IMR-90 (cell line): ENCODE results near the gene IL21R.
"Not testable (repeated sequence)": the region's sequence is repeated elsewhere in the genome, so short reads cannot be mapped to it uniquely, and the experiment has no call there.

ENCODE experiments used
- BHLHE40 ChIP-seq: fragments of 150-350 bp; IDR thresholded peaks from 2 replicates; pipeline ENCODE4 v1.6.1; 2016; ENCODE audit warnings: mild to moderate bottlenecking, low read depth, low read length
- CEBPB ChIP-seq: IDR thresholded peaks from 2 replicates; pipeline ENCODE4 v1.6.1; 2012; ENCODE audit warnings: low read depth, low read length, improper control_type of control experiment
- FOS ChIP-seq: fragments of 150-350 bp; IDR thresholded peaks from 2 replicates; pipeline ENCODE4 v1.6.1; 2016; ENCODE audit warnings: low read depth, low read length
- MAFK ChIP-seq: IDR thresholded peaks from 2 replicates; pipeline ENCODE4 v1.6.1; 2012; ENCODE audit warnings: low read depth, low read length, improper control_type of control experiment
- MAZ ChIP-seq: IDR thresholded peaks from 2 replicates; pipeline ENCODE4 v1.6.1; 2012; ENCODE audit warnings: low read depth, mild to moderate bottlenecking, low read length, improper control_type of control experiment, moderate library complexity, borderline replicate concordance
- MXI1 ChIP-seq: IDR thresholded peaks from 2 replicates; pipeline ENCODE4 v1.6.1; 2012; ENCODE audit warnings: low read depth, mild to moderate bottlenecking, low read length, moderate library complexity, borderline replicate concordance
- POLR2A ChIP-seq: IDR thresholded peaks from 2 replicates; pipeline ENCODE4 v1.6.1; 2012; ENCODE audit warnings: mild to moderate bottlenecking, low read depth, low read length
- RAD21 ChIP-seq: IDR thresholded peaks from 2 replicates; pipeline ENCODE4 v1.6.1; 2012; ENCODE audit warnings: low read length, improper control_type of control experiment
- RCOR1 ChIP-seq: IDR thresholded peaks from 2 replicates; pipeline ENCODE4 v1.6.1; 2012; ENCODE audit warnings: mild to moderate bottlenecking, low read length, improper control_type of control experiment; ENCODE audit not compliant: insufficient replicate concordance
- TF ChIP-seq, protein P1 (sequence below): conservative IDR thresholded peaks from 2 replicates; pipeline ENCODE4 v1.5.1; 2012; ENCODE audit warnings: mild to moderate bottlenecking, low read depth, low read length, improper control_type of control experiment
- TF ChIP-seq, protein P2 (sequence below): fragments of 150-350 bp; IDR thresholded peaks from 2 replicates; pipeline ENCODE4 v1.6.1; 2016; ENCODE audit warnings: low read depth, mild to moderate bottlenecking, low read length, moderate library complexity, borderline replicate concordance

DNA sequence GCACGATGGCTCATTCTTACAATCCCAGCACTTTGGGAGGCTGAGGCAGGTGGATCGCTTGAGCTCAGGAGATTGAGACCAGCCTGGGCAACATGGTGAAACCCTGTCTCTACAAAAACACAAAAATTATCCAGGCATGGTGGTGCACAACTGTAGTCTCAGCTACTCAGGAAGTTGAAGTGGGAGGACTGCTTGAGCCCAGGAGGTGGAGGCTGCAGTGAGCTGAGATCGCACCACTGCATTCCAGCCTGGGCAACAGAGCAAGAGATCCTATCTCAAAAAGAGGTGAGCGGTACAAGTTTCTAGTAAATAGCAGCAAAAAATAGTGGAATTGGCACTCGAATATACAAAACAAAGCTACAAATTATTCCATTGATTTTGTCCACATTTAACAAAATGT lies 31.2 kb downstream of the IL21R start:
- TF ChIP-seq, protein P1, sequence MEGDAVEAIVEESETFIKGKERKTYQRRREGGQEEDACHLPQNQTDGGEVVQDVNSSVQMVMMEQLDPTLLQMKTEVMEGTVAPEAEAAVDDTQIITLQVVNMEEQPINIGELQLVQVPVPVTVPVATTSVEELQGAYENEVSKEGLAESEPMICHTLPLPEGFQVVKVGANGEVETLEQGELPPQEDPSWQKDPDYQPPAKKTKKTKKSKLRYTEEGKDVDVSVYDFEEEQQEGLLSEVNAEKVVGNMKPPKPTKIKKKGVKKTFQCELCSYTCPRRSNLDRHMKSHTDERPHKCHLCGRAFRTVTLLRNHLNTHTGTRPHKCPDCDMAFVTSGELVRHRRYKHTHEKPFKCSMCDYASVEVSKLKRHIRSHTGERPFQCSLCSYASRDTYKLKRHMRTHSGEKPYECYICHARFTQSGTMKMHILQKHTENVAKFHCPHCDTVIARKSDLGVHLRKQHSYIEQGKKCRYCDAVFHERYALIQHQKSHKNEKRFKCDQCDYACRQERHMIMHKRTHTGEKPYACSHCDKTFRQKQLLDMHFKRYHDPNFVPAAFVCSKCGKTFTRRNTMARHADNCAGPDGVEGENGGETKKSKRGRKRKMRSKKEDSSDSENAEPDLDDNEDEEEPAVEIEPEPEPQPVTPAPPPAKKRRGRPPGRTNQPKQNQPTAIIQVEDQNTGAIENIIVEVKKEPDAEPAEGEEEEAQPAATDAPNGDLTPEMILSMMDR, result not testable (repeated sequence)
- not testable (repeated sequence) for TF ChIP-seq MAZ, POLR2A, RCOR1, CEBPB, BHLHE40, MAFK, FOS, MXI1, RAD21
- TF ChIP-seq, protein P2, sequence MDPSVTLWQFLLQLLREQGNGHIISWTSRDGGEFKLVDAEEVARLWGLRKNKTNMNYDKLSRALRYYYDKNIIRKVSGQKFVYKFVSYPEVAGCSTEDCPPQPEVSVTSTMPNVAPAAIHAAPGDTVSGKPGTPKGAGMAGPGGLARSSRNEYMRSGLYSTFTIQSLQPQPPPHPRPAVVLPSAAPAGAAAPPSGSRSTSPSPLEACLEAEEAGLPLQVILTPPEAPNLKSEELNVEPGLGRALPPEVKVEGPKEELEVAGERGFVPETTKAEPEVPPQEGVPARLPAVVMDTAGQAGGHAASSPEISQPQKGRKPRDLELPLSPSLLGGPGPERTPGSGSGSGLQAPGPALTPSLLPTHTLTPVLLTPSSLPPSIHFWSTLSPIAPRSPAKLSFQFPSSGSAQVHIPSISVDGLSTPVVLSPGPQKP, result not testable (repeated sequence)
